Activated CD4-positive, alpha-beta T cell treated with anti-CD3 and anti-CD28 coated beads, Interleukin-2, amount 50 U/mL, for 1 hour (primary cell): ENCODE data around the gene SMARCA4.

Source experiments
- DNase-seq: peaks from one replicate; pipeline ENCODE4 v3.0.0-alpha.2; 2020

SMARCA4 gene

DNA sequence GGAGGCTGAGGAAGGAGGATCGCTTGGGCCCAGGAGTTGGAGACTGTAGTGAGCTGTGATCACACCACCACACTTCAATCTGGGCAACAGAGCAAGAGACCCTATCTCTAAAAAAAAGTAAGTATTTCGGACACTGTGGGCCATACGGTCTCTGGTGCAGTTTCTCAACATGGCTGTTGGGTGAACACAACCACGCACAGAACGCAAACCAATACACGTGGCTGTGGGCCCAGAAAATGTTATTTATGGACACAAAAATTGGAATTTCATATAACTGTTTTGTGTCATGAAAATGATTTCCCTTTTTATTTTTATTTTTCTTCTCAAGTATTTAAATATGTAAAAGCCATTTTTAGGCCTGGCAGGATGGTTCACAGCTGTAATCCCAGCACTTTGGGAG is 147.9 kb downstream of the SMARCA4 start:
- no peak for DNase-seq

DNA sequence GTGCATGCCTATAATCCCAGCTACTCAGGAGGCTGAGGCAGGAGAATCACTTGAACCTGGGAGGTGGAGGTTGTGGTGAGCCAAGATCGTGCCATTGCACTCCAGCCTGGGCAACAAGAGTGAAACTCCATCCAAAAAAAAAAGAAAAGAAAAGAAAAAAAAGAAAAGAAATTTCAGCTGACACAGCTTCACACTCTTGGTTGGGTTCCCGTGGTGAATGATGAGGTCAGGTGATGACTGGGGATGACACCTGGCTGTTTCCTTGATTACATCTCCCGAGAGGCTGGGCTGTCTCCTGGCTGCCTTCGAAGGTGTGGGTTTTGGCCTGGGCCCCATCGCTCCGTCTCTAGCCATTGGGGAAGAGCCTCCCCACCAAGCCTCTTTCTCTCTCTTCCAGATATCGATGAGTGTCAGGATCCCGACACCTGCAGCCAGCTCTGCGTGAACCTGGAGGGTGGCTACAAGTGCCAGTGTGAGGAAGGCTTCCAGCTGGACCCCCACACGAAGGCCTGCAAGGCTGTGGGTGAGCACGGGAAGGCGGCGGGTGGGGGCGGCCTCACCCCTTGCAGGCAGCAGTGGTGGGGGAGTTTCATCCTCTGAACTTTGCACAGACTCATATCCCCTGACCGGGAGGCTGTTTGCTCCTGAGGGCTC is 150.4 kb downstream of the SMARCA4 start:
- no peak for DNase-seq

- no peak for DNase-seq
Observed at GRCh38 chr19:11111771-11112144, 150.9 kb downstream of the SMARCA4 start.
